IMR-90 (cell line): Measurements from ENCODE around the gene SPART. TPM values are rescaled to one million over a fixed set of nuclear protein-coding genes. Genes with fewer than 3 reads are reported as not detected.

Experiments used
- ATAC-seq: fragments of 200-7000 bp; cut with Tn5 transposase; 2 replicates; pipeline ENCODE4 v1.9.1; 2020; ENCODE audit warnings: low read depth, mild to moderate bottlenecking, moderate library complexity
- BruUV-seq: library from RNA; stranded (reverse); fragments of 400-500 nt; replicated peaks from 2 replicates; lab custom pipeline; 2021; lab: Mats Ljungman, UMichigan
- CTCF ChIA-PET: fragments of 300-600 bp; formaldehyde crosslinking; extraction: SDS; loops from one replicate; lab custom pipeline; 2021; ENCODE audit warnings: antibody characterized with exemption; lab: Yijun Ruan, JAX
- POLR2A ChIA-PET: fragments of 300-600 bp; sonication (Branson Sonifier 250); formaldehyde crosslinking; loops from one replicate; lab custom pipeline; 2022; ENCODE audit warnings: antibody characterized with exemption; ENCODE audit not compliant: unreplicated experiment; lab: Charles Lee
- DNase-seq: peaks from one replicate; pipeline ENCODE4 v3.0.0; 2013
- H2AFZ ChIP-seq: replicated peaks from 2 replicates; pipeline ENCODE3; 2013; ENCODE audit warnings: low read length, mild to moderate bottlenecking; ENCODE audit not compliant: poor library complexity
- H2AK5ac ChIP-seq: 2 replicates; pipeline ENCODE4 v1.6.1; 2013; ENCODE audit warnings: low read depth, low read length, inconsistent platforms
- H2AK9ac ChIP-seq: replicated peaks from 2 replicates; pipeline ENCODE3; 2013; ENCODE audit warnings: mild to moderate bottlenecking, low read depth, low read length, moderate library complexity; ENCODE audit not compliant: poor library complexity
- H2BK120ac ChIP-seq: 2 replicates; pipeline ENCODE4 v1.6.1; 2013; ENCODE audit warnings: low read depth, low read length, inconsistent platforms
- H2BK15ac ChIP-seq: 3 replicates; pipeline ENCODE4 v1.6.1; 2013; ENCODE audit warnings: low read depth, low read length, inconsistent platforms
- H2BK20ac ChIP-seq: 2 replicates; pipeline ENCODE4 v1.6.1; 2013; ENCODE audit warnings: low read depth, mild to moderate bottlenecking, inconsistent platforms, low read length, moderate library complexity
- H2BK5ac ChIP-seq: 2 replicates; pipeline ENCODE4 v1.6.1; 2013; ENCODE audit warnings: mild to moderate bottlenecking, low read depth, low read length, inconsistent platforms; ENCODE audit not compliant: poor library complexity, severe bottlenecking
- H3K14ac ChIP-seq: replicated peaks from 2 replicates; pipeline ENCODE4 v1.6.1; 2013; ENCODE audit warnings: low read depth, low read length, inconsistent platforms
- H3K18ac ChIP-seq: 2 replicates; pipeline ENCODE4 v1.6.1; 2013; ENCODE audit warnings: low read depth, low read length, control low read depth
- H3K23ac ChIP-seq: 2 replicates; pipeline ENCODE4 v1.6.1; 2013; ENCODE audit warnings: low read depth, low read length, inconsistent platforms
- H3K27ac ChIP-seq: 2 replicates; pipeline ENCODE4 v1.5.1; 2013; ENCODE audit warnings: mild to moderate bottlenecking, control low read depth, low read length; ENCODE audit not compliant: insufficient read depth
- H3K27me3 ChIP-seq: 2 replicates; pipeline ENCODE4 v1.6.1; 2013; ENCODE audit warnings: low read length; ENCODE audit not compliant: control insufficient read depth, insufficient read depth
- H3K36me3 ChIP-seq: 2 replicates; pipeline ENCODE4 v1.6.1; 2013; ENCODE audit warnings: low read length, mixed read lengths; ENCODE audit not compliant: control insufficient read depth, insufficient read depth
- H3K4ac ChIP-seq: 2 replicates; pipeline ENCODE4 v1.6.1; 2013; ENCODE audit warnings: low read depth, low read length, inconsistent platforms
- H3K4me1 ChIP-seq: 2 replicates; pipeline ENCODE4 v1.6.1; 2013; ENCODE audit warnings: low read length, mixed read lengths; ENCODE audit not compliant: control insufficient read depth, insufficient read depth
- H3K4me2 ChIP-seq: 2 replicates; pipeline ENCODE4 v1.6.1; 2013; ENCODE audit warnings: low read depth, mild to moderate bottlenecking, control low read depth, low read length, moderate library complexity
- H3K4me3 ChIP-seq: 2 replicates; pipeline ENCODE4 v1.5.1; 2013; ENCODE audit warnings: low read depth, mild to moderate bottlenecking, control low read depth, low read length, moderate library complexity; ENCODE audit not compliant: insufficient read depth
- H3K56ac ChIP-seq: 2 replicates; pipeline ENCODE4 v1.6.1; 2013; ENCODE audit warnings: low read length, inconsistent platforms; ENCODE audit not compliant: insufficient read depth; ENCODE audit errors: extremely low read depth
- H3K79me1 ChIP-seq, 2 experiments: 2 replicates each; pipeline ENCODE4 v1.6.1; 2013; ENCODE audit warnings: low read length in 2 of 2, inconsistent platforms in 1 of 2, low read depth in 1 of 2
- H3K9ac ChIP-seq: 2 replicates; pipeline ENCODE4 v1.6.1; 2013; ENCODE audit warnings: low read depth, low read length, control low read depth
- H3K9me1 ChIP-seq: 2 replicates; pipeline ENCODE4 v1.6.1; 2013; ENCODE audit warnings: low read length, inconsistent platforms; ENCODE audit not compliant: insufficient read depth
- H3K9me3 ChIP-seq: 2 replicates; pipeline ENCODE4 v1.6.1; 2013; ENCODE audit warnings: low read length; ENCODE audit not compliant: control insufficient read depth, insufficient read depth
- H4K20me1 ChIP-seq: 2 replicates; pipeline ENCODE4 v1.6.1; 2013; ENCODE audit warnings: low read length, inconsistent platforms; ENCODE audit not compliant: insufficient read depth
- H4K5ac ChIP-seq: 2 replicates; pipeline ENCODE4 v1.6.1; 2013; ENCODE audit warnings: mild to moderate bottlenecking, low read depth, low read length, control low read depth
- H4K8ac ChIP-seq, 2 experiments: 2 replicates each; pipeline ENCODE4 v1.6.1; 2013; ENCODE audit warnings: low read depth in 2 of 2, low read length in 2 of 2, control low read depth in 1 of 2, inconsistent platforms in 1 of 2
- H4K91ac ChIP-seq: 2 replicates; pipeline ENCODE4 v1.6.1; 2013; ENCODE audit warnings: low read depth, low read length, inconsistent platforms; ENCODE audit not compliant: insufficient read depth
- BHLHE40 ChIP-seq: fragments of 150-350 bp; IDR thresholded peaks from 2 replicates; pipeline ENCODE4 v1.6.1; 2016; ENCODE audit warnings: mild to moderate bottlenecking, low read depth, low read length
- CEBPB ChIP-seq: IDR thresholded peaks from 2 replicates; pipeline ENCODE4 v1.6.1; 2012; ENCODE audit warnings: low read depth, low read length, improper control_type of control experiment
- CHD1 ChIP-seq: IDR thresholded peaks from 2 replicates; pipeline ENCODE4 v1.6.1; 2012; ENCODE audit warnings: low read depth, low read length, improper control_type of control experiment
- FOS ChIP-seq: fragments of 150-350 bp; IDR thresholded peaks from 2 replicates; pipeline ENCODE4 v1.6.1; 2016; ENCODE audit warnings: low read depth, low read length
- MAFK ChIP-seq: IDR thresholded peaks from 2 replicates; pipeline ENCODE4 v1.6.1; 2012; ENCODE audit warnings: low read depth, low read length, improper control_type of control experiment
- MAZ ChIP-seq: IDR thresholded peaks from 2 replicates; pipeline ENCODE4 v1.6.1; 2012; ENCODE audit warnings: low read depth, mild to moderate bottlenecking, low read length, improper control_type of control experiment, moderate library complexity, borderline replicate concordance
- MXI1 ChIP-seq: IDR thresholded peaks from 2 replicates; pipeline ENCODE4 v1.6.1; 2012; ENCODE audit warnings: low read depth, mild to moderate bottlenecking, low read length, moderate library complexity, borderline replicate concordance
- RAD21 ChIP-seq: IDR thresholded peaks from 2 replicates; pipeline ENCODE4 v1.6.1; 2012; ENCODE audit warnings: low read length, improper control_type of control experiment
- RCOR1 ChIP-seq: IDR thresholded peaks from 2 replicates; pipeline ENCODE4 v1.6.1; 2012; ENCODE audit warnings: mild to moderate bottlenecking, low read length, improper control_type of control experiment; ENCODE audit not compliant: insufficient replicate concordance
- RFX5 ChIP-seq: IDR thresholded peaks from 2 replicates; pipeline ENCODE4 v1.8.0; 2012; ENCODE audit warnings: low read depth, mild to moderate bottlenecking, low read length, moderate library complexity
- SMC3 ChIP-seq: fragments of 150-350 bp; IDR thresholded peaks from 2 replicates; pipeline ENCODE4 v1.6.1; 2016; ENCODE audit warnings: low read depth, mild to moderate bottlenecking, antibody characterized with exemption, low read length, moderate library complexity
- USF2 ChIP-seq: fragments of 150-350 bp; IDR thresholded peaks from 2 replicates; pipeline ENCODE4 v1.6.1; 2017; ENCODE audit warnings: mild to moderate bottlenecking, antibody characterized with exemption, low read length, low read depth
- whole genome bisulfite sequencing, 2 experiments: methylation state at CpG; one replicate each; pipeline versions ENCODE4 v1.1.5 to v1.1.7; 2013; ENCODE audit warnings: missing lambda C conversion rate in 2 of 2; ENCODE audit not compliant: insufficient read length in 1 of 2; ENCODE audit errors: extremely low coverage in 2 of 2; 5-methylcytosine and 5-hydroxymethylcytosine counted together
- dilution Hi-C: fragments of 300-500 bp; cut with HindIII; formaldehyde crosslinking; loops from one replicate; pipeline ENCODE4 v1.14.3; 2018; ENCODE audit warnings: low sequenced_read_pairs; ENCODE audit not compliant: unreplicated experiment
- in situ Hi-C: fragments of 300-500 bp; cut with MboI; formaldehyde crosslinking; loops from 3 replicates; pipeline ENCODE4 v1.14.3; 2019; ENCODE audit warnings: low sequenced_read_pairs, inconsistent platforms, mixed read lengths
- intact Hi-C: fragments of 100-400 bp; cut with micrococcal nuclease; formaldehyde crosslinking; loops from 2 replicates; pipeline ENCODE4 v1.10.0; 2022
- polyA plus RNA-seq, 3 experiments: library from polyadenylated mRNA; depleted of rRNA; stranded (reverse); fragments of >200 nt; gene quantifications; 2 replicates each; pipeline ENCODE4 v1.2.3, GENCODE V29; 2012; ENCODE audit warnings: low replicate concordance in 1 of 3
- total RNA-seq: library from RNA; depleted of rRNA; stranded (reverse); fragments of >200 nt; gene quantifications from 2 replicates; pipeline ENCODE4 v1.2.3, GENCODE V29; 2012
- TF ChIP-seq, protein P1 (sequence below): conservative IDR thresholded peaks from 2 replicates; pipeline ENCODE4 v1.5.1; 2012; ENCODE audit warnings: mild to moderate bottlenecking, low read depth, low read length, improper control_type of control experiment

SPART gene
- total and polyA plus RNA-seq, 2 of the 4 experiments (the other 2 are of a cell fraction): 43.8 to 110 TPM

DNA sequence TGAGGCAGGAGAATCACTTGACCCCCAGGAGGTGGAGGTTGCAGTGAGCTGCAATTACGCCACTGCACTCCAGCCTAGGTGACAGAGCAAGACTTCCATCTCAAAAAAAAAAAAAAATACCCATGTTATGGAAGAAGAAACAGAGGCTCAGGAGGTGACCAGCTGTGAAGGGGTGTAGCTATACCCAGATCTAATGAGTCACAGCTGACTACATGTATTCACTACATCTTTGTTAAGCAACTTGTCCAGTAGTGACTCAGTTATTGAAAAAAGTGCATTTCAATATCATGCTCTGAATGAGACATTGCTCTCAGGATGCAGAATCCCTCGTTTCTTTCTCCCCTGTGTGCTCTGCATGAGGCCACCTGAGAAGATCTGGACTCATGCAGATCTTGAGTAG lies 16.1 kb upstream of the SPART start:
- intact Hi-C loops: no loop called here
- dilution Hi-C loops: no loop called here
- DNase-seq (peak; percentile 91), ATAC-seq (peak; percentile 94)
- Histone ChIP-seq H3K9ac (no peak overlapping the region), H2AFZ (peak overlapping the region; percentile 53), H3K4me2 (no peak overlapping the region), H3K27me3 (no peaks in the 10 kb centered on the region), H4K91ac (no peak overlapping the region), H3K4me3 (no peak overlapping the region), H2BK15ac (no peak overlapping the region), H3K79me1 (no peaks in the 10 kb centered on the region), H3K23ac (no peak overlapping the region), H2BK20ac (no peak overlapping the region), H4K20me1 (no peaks in the 10 kb centered on the region), H2AK9ac (peak overlapping the region; percentile 33), H2BK120ac (peak overlapping the region; percentile 28; the same call in 1 of the 2 replicates), H3K36me3 (no peaks in the 10 kb centered on the region), H3K27ac (no peak overlapping the region), H3K18ac (no peak overlapping the region), H3K9me1 (no peaks in the 10 kb centered on the region), H3K4me1 (peaks cover 2% of the 10 kb centered on the region; the same call in 1 of the 2 replicates), H3K4ac (no peak overlapping the region), H3K14ac (no peak overlapping the region), H2AK5ac (no peak overlapping the region), H3K9me3 (no peaks in the 10 kb centered on the region), H2BK5ac (no peak overlapping the region), H4K5ac (no peak overlapping the region), H3K56ac (no peak overlapping the region), H4K8ac (no peak overlapping the region)
- ChIA-PET CTCF (interaction anchor here (0.7 to 1.1 kb wide), 2 partner anchors 15 to 33 kb away, joined by 4 to 7 read pairs; no protein-coding TSS in a partner anchor), POLR2A (no interaction called here)
- in situ Hi-C loops: no loop called here
- TF ChIP-seq CEBPB (peak; percentile 95), MAFK (no peak), SMC3 (no peak), CHD1 (no peak), USF2 (no peak), RFX5 (no peak), BHLHE40 (no peak), RCOR1 (peak; percentile 60), MXI1 (no peak), MAZ (no peak), FOS (peak; percentile 92), RAD21 (no peak)
- TF ChIP-seq, protein P1, sequence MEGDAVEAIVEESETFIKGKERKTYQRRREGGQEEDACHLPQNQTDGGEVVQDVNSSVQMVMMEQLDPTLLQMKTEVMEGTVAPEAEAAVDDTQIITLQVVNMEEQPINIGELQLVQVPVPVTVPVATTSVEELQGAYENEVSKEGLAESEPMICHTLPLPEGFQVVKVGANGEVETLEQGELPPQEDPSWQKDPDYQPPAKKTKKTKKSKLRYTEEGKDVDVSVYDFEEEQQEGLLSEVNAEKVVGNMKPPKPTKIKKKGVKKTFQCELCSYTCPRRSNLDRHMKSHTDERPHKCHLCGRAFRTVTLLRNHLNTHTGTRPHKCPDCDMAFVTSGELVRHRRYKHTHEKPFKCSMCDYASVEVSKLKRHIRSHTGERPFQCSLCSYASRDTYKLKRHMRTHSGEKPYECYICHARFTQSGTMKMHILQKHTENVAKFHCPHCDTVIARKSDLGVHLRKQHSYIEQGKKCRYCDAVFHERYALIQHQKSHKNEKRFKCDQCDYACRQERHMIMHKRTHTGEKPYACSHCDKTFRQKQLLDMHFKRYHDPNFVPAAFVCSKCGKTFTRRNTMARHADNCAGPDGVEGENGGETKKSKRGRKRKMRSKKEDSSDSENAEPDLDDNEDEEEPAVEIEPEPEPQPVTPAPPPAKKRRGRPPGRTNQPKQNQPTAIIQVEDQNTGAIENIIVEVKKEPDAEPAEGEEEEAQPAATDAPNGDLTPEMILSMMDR: no peak
- WGBS, 2 experiments: 0% methylated on average over 1 of the region's 2 CpGs; no CpG with 5 or more reads in 1 of the 2 experiments
- no TSS peak for BruUV-seq
